GM18526 (cell line): Measurements from ENCODE around the gene TMEM108.

ENCODE experiments used
- POLR2A ChIP-seq: IDR thresholded peaks from 3 replicates; pipeline ENCODE4 v1.6.1; 2011; ENCODE audit not compliant: insufficient read length; ENCODE audit errors: extremely low read depth

TMEM108 gene

GRCh38 chr3:133038089-133038730 lies at the start of gene TMEM108:
Gene TMEM108 (plus strand): TSS chr3:133038391.
- TF ChIP-seq POLR2A = no peak

DNA sequence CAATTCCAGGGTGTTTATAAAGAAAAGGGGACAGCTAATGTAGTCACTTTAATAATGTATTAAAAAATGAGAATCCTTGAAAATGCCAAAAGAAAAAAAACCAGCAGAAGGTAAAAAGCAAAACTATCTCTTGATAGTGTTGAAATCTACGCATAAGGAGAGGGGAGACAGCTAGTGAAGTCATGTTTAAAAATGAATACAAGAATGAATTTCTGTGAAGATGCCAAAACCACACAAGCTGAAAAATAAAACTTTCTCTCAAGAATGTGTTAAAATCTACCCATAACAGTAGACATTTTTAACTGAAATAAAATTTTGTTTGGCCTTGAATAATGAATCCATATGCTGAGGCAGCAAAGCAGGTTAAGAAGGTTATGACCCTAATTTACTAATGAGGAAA lies 42.2 kb upstream of the TMEM108 start:
- no peak for TF ChIP-seq POLR2A

GRCh38 chr3:132997404-132998185 lies 40.6 kb upstream of the TMEM108 start:
- no peak for TF ChIP-seq POLR2A

- no peak for TF ChIP-seq POLR2A
These were observed 30.6 kb upstream of the TMEM108 start for GRCh38 chr3:133007601-133008000.

- no peak for TF ChIP-seq POLR2A
These were observed 23.9 kb upstream of the TMEM108 start for GRCh38 chr3:133014325-133014724.

- TF ChIP-seq POLR2A = no peak
These were observed 21.3 kb upstream of the TMEM108 start for GRCh38 chr3:133016838-133017309.

DNA sequence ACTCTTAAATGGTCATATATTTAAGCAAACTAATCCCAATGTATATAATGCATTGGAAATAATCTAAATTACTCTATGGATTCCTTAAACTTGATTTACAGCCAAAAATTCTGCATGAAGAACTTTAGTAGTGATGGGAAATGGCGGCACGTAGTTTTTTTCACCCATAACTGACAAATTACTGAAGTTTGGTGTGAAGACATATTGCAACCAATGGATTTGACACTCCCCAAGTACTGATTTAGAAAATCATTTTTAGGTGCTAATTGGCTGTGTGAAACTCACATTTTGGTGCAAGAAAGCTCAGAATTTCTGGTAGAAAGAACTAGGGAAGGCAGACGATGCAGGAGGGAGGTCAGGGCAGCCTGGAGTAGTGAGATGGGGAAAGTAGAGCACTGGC lies 19.3 kb upstream of the TMEM108 start:
- TF ChIP-seq POLR2A = no peak

- no peak for TF ChIP-seq POLR2A
These were observed 17.0 kb upstream of the TMEM108 start for GRCh38 chr3:133021206-133021605.

DNA sequence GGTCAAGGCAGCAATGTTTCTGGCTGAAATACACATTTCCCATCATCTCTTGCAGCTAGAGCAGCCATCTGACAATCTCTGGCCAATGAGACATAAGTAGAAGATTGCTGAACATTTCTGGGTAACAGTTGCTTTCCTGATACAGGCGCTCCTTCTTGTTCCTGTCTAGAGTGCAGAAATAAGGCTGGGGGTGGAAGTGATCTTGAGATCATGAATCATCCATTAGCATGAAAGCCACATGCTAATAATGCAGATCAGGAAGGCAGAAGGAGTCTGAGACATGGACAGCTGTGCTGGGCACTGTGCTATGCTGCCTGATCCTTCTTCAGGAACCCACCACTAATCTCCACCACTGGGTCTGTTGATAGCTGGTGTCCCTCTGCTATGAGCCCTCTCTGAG lies 14.8 kb upstream of the TMEM108 start:
- no peak for TF ChIP-seq POLR2A

DNA sequence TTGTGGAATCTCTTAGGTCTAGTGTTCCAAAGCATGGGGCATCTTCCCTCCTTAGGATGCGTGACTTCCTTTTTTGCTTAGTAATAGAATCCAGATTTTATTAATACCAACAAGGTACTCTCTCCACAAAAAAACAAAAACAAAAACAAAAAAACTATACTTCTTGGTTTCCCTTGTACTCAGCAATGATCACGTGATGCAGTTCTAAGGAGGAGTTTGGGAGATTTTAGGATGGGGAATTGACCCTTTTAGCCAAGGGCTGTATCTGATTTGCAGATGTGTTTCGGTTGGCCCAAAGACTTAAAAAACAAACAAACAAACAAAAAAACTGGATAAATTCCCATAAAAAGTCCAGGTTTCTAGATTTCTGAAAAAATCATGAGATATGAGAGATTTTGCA lies 12.6 kb upstream of the TMEM108 start:
- TF ChIP-seq POLR2A = no peak

- no peak for TF ChIP-seq POLR2A
These were observed 5.9 kb upstream of the TMEM108 start for GRCh38 chr3:133032301-133032700.

DNA sequence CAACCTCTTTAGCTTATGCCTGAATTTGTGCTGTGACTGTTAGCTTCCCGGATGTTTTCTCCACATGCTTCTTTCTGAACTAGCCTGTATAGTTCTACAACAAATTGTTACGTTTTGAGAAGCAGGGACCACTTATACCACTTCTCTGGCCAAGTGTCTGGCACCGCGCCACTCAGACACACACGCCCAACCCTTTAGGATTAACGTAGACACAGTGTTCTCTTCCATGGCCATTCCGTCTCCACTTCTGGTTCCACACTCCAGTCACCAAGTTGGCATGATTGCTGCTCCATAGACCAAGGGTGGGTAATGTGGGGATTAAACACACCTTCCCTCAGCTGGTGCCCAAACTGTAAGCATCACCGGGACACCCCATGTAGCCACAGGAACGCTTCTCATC lies 755 bp upstream of the TMEM108 start:
- no peak for TF ChIP-seq POLR2A

DNA sequence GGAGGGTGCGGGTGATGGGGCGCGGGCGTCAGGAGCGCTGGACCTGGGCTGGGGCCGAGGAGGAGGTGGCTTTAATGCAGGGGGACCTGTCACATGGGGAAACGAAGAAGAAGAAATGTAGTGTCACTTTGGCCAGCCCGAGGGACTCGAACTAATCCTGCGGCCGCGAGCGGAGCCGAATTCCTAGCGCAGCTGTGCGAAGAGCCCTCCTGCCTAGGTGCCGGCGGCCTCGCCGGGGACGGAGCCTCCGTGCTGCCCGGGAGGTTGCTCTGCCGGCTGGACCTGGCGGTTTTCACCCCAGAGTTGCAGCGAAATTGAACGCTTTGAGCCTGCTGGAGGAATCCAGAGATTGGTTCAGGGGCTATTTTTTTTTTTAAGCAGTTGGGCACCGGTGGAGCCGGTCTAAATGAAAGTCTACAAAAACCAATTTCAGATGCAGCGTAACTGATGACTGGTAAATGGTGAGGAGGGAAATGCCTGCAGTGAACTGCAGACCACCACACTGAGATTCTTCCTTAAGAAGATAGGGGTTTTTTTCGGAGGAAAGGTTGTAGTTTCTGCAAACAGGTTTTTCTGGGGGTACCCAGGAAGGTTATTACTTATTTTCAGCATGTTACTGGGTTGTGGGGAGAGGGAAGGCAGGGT lies 662 bp downstream of the TMEM108 start:
- no peak for TF ChIP-seq POLR2A

GRCh38 chr3:133040696-133041523 lies 2.7 kb downstream of the TMEM108 start:
- TF ChIP-seq POLR2A = no peak

DNA sequence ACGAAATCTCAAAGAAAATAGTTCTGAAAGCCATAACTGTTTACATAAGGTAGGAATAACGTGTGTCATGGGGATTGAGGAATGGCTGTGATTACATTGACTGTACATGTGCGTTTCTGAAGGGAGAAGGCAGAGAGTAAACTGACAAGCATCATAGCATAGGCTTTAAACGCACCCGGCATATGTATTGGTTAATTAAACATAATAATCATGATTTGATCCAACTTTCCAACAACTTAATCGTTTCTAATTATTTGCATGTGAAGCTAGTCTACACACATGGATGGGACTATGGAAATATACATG lies 3.3 kb downstream of the TMEM108 start:
- TF ChIP-seq POLR2A = no peak
